ENCODE data around the gene PCTP. TPM values are rescaled to one million over a fixed set of nuclear protein-coding genes. Genes with fewer than 3 reads are reported as not detected.

Gene PCTP
- total RNA-seq, 1 donor = 6.2 TPM

DNA sequence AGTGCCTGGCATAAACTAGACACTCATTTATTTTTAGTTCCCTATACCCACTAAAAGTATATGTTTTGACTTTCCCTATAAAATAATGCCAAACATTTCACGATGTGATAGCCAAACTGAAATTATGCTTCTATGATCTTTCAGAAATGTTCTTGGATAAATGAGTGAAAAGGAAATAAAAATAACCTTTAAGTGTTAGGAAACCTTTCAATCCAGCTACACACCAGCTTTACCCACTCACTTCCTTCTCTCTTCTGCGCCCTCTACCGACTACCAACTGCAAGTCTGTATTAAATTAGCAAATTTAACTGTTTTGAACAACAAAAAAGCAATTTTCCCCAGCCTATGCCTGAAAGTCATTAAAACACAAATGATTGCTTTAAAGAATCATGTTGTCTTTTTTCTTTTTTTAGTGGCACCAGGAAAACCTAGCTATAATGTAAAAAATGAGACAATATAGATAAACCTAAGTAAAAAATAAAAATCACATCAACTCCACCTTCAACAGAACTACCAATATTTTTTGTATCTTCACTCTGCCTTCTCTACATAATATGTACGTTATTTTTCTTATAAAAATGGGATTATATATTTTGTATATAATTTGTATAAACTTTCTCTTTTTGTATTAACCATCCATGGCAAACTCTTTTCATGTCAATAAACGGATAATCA is 15.0 kb upstream of the PCTP start:
- no peaks in the 10 kb centered on the region for H3K27me3 ChIP-seq (ENCODE audit: insufficient read depth, low read length)
- no peak overlapping the region for H3K4me3 ChIP-seq (ENCODE audit: low read length)
- no peaks in the 10 kb centered on the region for H3K9me3 ChIP-seq (ENCODE audit: low read depth, low read length)
- peaks cover 3% of the 10 kb centered on the region for H3K4me1 ChIP-seq (ENCODE audit: insufficient read depth, low read length)

DNA sequence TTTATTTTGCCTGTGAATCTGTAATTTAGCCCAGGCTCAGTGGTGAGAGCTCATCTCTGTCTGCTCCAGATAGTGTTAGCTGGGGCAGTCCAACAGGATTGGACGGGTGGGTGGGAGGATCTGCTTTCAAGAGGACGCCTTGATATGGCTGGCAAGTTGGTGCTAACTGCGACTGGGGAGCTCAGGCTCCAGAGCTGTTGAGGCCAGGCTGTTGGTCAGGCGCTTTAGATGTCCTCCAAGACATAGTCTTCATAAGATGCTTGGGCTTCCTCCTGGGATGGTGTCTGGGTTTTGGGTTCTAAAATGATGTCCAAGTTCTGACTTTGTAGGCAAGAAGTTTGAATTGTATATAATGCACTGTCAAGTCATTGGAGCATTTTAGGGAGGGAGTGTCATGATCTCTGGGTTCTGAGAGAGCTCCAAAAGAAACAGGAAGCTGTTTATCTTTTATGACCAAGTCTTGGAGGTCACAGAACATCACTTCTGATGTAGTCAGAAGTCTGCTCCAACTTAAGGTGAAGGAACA is 12.8 kb upstream of the PCTP start:
- H3K27me3 ChIP-seq (ENCODE audit: insufficient read depth, low read length) = no peaks in the 10 kb centered on the region
- H3K9me3 ChIP-seq (ENCODE audit: low read depth, low read length) = no peaks in the 10 kb centered on the region
- H3K4me3 ChIP-seq (ENCODE audit: low read length) = no peak overlapping the region
- H3K4me1 ChIP-seq (ENCODE audit: insufficient read depth, low read length) = peaks cover 3% of the 10 kb centered on the region

- H3K4me3 ChIP-seq (ENCODE audit: low read length) = no peak overlapping the region
- no peaks in the 10 kb centered on the region for H3K9me3 ChIP-seq (ENCODE audit: low read depth, low read length)
- H3K4me1 ChIP-seq (ENCODE audit: insufficient read depth, low read length) = peaks cover 3% of the 10 kb centered on the region
- H3K27me3 ChIP-seq (ENCODE audit: insufficient read depth, low read length) = no peaks in the 10 kb centered on the region
Observed at GRCh38 chr17:55740511-55741355, 10.1 kb upstream of the PCTP start.

GRCh38 chr17:55741356-55741700 is 9.5 kb upstream of the PCTP start:
- Histone ChIP-seq H3K9me3 (ENCODE audit: low read depth, low read length) (no peaks in the 10 kb centered on the region), H3K27me3 (ENCODE audit: insufficient read depth, low read length) (no peaks in the 10 kb centered on the region), H3K4me1 (ENCODE audit: insufficient read depth, low read length) (peaks cover 3% of the 10 kb centered on the region), H3K4me3 (ENCODE audit: low read length) (no peak overlapping the region)

- no peaks in the 10 kb centered on the region for H3K9me3 ChIP-seq (ENCODE audit: low read depth, low read length)
- peaks cover 3% of the 10 kb centered on the region for H3K4me1 ChIP-seq (ENCODE audit: insufficient read depth, low read length)
- H3K4me3 ChIP-seq (ENCODE audit: low read length) = no peak overlapping the region
- H3K27me3 ChIP-seq (ENCODE audit: insufficient read depth, low read length) = peaks cover 6% of the 10 kb centered on the region
Observed at GRCh38 chr17:55742272-55743102, 8.4 kb upstream of the PCTP start.

DNA sequence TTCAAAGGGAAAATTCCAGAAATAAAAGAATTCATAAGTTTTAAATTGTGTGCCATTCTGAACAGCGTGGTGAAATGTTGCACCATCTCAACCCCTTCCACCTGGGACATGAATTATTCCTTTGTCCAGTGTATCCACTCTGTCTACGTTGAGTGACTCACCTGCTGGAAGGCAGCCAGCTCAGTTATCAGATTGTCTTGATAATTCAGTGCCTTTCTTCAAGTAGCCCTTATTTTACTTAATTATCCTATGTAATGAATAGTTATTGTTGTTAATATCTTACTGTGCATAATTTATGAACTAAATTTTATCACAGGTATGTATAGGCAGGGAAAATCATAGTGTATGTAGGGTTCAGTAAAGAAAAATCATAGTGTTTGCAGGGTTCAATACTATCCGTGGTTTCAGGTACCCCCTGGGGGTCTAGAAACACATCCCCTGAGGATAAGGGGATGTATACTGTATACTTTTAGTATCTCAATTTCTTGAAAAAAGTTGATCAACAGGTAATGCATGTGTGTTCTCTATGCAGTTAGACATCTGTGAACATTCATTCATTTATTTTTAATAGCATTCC is 7.7 kb upstream of the PCTP start:
- Histone ChIP-seq H3K9me3 (ENCODE audit: low read depth, low read length) (no peaks in the 10 kb centered on the region), H3K27me3 (ENCODE audit: insufficient read depth, low read length) (peaks cover 7% of the 10 kb centered on the region), H3K4me1 (ENCODE audit: insufficient read depth, low read length) (no peaks in the 10 kb centered on the region), H3K4me3 (ENCODE audit: low read length) (no peak overlapping the region)

DNA sequence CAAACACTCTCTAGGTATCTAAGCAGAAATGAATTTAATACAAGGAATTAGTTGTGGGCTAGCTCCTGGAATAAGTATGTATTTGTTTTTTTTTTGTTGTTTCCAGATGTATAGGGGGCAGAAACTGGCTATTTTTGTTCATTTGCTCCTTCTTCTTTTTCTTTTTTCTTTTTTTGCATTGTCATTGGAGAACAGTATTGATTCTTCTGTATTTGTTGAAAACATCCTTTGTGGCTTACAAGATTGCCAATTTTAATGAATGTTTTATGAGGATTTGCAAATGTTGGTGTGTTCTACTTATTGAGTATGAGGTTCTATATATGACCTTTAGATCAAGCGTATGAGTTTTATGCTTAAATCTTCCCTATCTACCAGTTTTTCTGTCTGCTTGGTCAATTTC is 5.6 kb upstream of the PCTP start:
- H3K4me1 ChIP-seq (ENCODE audit: insufficient read depth, low read length) = no peaks in the 10 kb centered on the region
- H3K4me3 ChIP-seq (ENCODE audit: low read length) = no peak overlapping the region
- H3K27me3 ChIP-seq (ENCODE audit: insufficient read depth, low read length) = peaks cover 7% of the 10 kb centered on the region
- no peaks in the 10 kb centered on the region for H3K9me3 ChIP-seq (ENCODE audit: low read depth, low read length)

GRCh38 chr17:55746466-55746865 is 4.4 kb upstream of the PCTP start:
- Histone ChIP-seq H3K4me3 (ENCODE audit: low read length) (no peak overlapping the region), H3K9me3 (ENCODE audit: low read depth, low read length) (no peaks in the 10 kb centered on the region), H3K4me1 (ENCODE audit: insufficient read depth, low read length) (peaks cover 3% of the 10 kb centered on the region), H3K27me3 (ENCODE audit: insufficient read depth, low read length) (peaks cover 7% of the 10 kb centered on the region)

DNA sequence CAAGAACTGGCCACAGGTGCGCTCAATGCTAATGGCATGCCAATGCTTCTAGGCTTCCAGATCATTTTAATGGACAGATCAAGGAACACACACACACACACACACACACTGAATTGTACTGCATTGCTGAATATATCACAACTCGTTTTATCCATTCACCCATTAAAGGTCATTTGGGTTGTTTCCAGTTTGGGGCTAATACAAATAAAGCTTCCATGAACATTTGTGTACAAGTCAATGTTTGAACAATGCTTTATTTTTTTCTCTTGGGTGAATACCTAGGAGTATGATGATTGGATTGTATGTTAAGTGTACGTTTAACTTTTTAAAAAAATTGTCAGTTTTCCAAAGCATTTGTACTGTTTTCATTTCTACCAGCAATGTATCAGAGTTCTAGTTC is 3.6 kb upstream of the PCTP start:
- Histone ChIP-seq H3K4me1 (ENCODE audit: insufficient read depth, low read length) (peaks cover 10% of the 10 kb centered on the region), H3K9me3 (ENCODE audit: low read depth, low read length) (no peaks in the 10 kb centered on the region), H3K4me3 (ENCODE audit: low read length) (no peak overlapping the region), H3K27me3 (ENCODE audit: insufficient read depth, low read length) (peaks cover 7% of the 10 kb centered on the region)

DNA sequence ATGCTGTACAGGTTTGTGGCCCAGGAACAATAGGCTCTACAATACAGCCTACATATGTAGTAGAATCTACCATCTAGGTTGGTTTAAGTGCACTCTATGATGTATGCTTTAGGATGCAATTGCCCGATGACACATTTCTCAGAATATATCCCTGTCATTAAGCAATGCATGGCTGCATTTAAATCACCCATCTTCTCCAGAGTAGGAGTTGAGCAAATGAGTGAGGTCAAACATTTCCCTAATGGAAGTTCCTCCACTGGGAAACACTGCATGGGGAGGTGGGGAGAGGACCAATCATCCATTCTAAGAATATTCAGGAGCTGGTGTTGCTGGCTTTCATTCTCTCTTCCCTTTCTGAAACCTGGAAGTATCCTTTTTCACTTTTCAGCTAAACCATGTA is 2.0 kb upstream of the PCTP start:
- no peaks in the 10 kb centered on the region for H3K9me3 ChIP-seq (ENCODE audit: low read depth, low read length)
- H3K4me1 ChIP-seq (ENCODE audit: insufficient read depth, low read length) = peaks cover 11% of the 10 kb centered on the region
- H3K4me3 ChIP-seq (ENCODE audit: low read length) = no peak overlapping the region
- peaks cover 7% of the 10 kb centered on the region for H3K27me3 ChIP-seq (ENCODE audit: insufficient read depth, low read length)

DNA sequence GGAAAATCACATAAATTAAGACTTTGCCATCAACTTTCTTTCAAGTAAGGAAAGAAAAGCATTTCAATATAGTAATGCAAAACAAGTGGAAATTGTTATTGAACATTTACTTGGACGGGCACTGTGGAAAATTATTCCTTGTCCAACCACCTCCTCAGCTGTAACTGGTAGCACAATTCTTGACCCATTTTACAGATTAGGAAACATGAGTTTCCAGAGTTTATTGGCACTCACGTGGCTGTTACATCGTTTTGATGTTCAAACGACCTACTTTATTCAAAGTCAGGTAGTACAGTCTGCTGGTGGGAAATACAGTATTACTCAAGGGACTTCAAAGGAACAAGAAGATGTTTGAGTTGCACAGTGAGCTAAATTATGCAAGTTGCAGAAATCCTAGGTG is 866 bp upstream of the PCTP start:
- Histone ChIP-seq H3K9me3 (ENCODE audit: low read depth, low read length) (no peaks in the 10 kb centered on the region), H3K4me1 (ENCODE audit: insufficient read depth, low read length) (peaks cover 11% of the 10 kb centered on the region), H3K27me3 (ENCODE audit: insufficient read depth, low read length) (peaks cover 7% of the 10 kb centered on the region), H3K4me3 (ENCODE audit: low read length) (no peak overlapping the region)

- peak overlapping the region; percentile 73 for H3K4me3 ChIP-seq (ENCODE audit: low read length)
- H3K4me1 ChIP-seq (ENCODE audit: insufficient read depth, low read length) = peaks cover 11% of the 10 kb centered on the region
- peaks cover 7% of the 10 kb centered on the region for H3K27me3 ChIP-seq (ENCODE audit: insufficient read depth, low read length)
- no peaks in the 10 kb centered on the region for H3K9me3 ChIP-seq (ENCODE audit: low read depth, low read length)
Observed at GRCh38 chr17:55751720-55752250, 934 bp downstream of the PCTP start.

GRCh38 chr17:55756689-55757088 is 5.8 kb downstream of the PCTP start:
- no peaks in the 10 kb centered on the region for H3K27me3 ChIP-seq (ENCODE audit: insufficient read depth, low read length)
- H3K9me3 ChIP-seq (ENCODE audit: low read depth, low read length) = no peaks in the 10 kb centered on the region
- H3K4me1 ChIP-seq (ENCODE audit: insufficient read depth, low read length) = peaks cover 6% of the 10 kb centered on the region
- no peak overlapping the region for H3K4me3 ChIP-seq (ENCODE audit: low read length)

DNA sequence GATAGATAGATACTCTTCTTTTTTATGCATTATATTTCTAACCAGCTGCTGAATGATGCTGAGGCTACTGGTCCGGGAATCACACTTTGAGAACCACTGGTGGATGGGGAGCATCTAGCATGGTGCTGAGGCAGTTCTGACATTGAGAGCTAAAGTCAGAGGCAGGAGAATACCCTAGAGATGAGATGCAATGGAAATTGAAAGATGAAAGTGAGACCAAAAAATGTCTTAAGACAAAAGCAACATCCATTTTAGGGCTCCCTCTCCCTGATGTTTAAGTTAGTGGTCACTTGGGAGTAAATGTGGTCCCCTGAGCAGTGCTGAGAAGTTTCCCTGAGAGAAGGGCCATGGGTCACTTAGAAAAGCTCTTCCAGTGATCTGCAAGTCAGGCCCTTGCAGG is 6.8 kb downstream of the PCTP start:
- Histone ChIP-seq H3K27me3 (ENCODE audit: insufficient read depth, low read length) (no peaks in the 10 kb centered on the region), H3K4me3 (ENCODE audit: low read length) (no peak overlapping the region), H3K9me3 (ENCODE audit: low read depth, low read length) (no peaks in the 10 kb centered on the region), H3K4me1 (ENCODE audit: insufficient read depth, low read length) (no peaks in the 10 kb centered on the region)

Data from mononuclear cell (primary cell).